ENCODE measurements around the gene GALNT9.

Gene GALNT9

DNA sequence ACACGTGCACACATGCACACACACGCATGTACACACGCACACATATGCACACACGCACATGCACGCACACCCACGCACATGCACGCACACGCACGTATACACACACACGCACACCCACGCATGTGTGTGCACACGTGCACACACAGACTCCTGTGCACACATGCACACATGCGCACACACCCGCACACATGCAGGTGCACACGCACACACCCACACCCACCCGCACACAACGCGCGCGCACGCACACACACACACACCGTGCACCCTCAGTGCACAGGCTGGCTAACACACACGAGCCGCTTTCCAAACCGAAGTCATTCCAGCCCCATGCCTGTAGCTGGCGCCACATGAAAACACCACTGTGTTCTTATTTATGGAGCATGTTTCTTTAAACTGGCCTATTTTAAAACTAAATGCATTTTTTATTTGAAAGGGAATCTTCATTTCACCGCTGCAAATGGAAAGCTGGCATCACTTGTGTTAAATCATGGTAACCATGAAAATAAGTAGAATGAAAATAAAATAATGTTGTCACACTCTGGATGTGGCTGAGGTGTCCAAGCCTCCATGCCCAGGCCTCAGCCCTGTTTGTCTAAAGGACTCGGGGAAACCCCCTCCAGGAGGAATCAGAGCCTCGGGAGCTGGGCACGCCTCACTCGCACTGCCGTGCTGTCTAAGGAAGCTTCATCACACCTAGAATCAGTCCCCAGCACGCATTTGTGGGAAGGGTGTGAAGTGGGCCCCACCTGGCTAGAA, 45.1 kb downstream of the GALNT9 start:
- no peak for DNase-seq (ENCODE audit: low read depth, low spot score)
- no peaks in the 10 kb centered on the region for H3K36me3 ChIP-seq (ENCODE audit: control insufficient read depth, insufficient read depth, low read length)
- no CpG with 5 or more reads among the region's 33 CpGs for WGBS (ENCODE audit: insufficient coverage, insufficient read length)
- H3K4me1 ChIP-seq (ENCODE audit: control insufficient read depth, insufficient read depth, low read length) = peaks cover 14% of the 10 kb centered on the region
- peaks cover 7% of the 10 kb centered on the region for H3K27me3 ChIP-seq (ENCODE audit: control insufficient read depth, insufficient read depth, low read length)
- H3K27ac ChIP-seq (ENCODE audit: low read length) = no peak overlapping the region
- no peak overlapping the region for H3K4me3 ChIP-seq (ENCODE audit: low read length)
- no peaks in the 10 kb centered on the region for H3K9me3 ChIP-seq (ENCODE audit: control insufficient read depth, insufficient read depth, low read length)

DNA sequence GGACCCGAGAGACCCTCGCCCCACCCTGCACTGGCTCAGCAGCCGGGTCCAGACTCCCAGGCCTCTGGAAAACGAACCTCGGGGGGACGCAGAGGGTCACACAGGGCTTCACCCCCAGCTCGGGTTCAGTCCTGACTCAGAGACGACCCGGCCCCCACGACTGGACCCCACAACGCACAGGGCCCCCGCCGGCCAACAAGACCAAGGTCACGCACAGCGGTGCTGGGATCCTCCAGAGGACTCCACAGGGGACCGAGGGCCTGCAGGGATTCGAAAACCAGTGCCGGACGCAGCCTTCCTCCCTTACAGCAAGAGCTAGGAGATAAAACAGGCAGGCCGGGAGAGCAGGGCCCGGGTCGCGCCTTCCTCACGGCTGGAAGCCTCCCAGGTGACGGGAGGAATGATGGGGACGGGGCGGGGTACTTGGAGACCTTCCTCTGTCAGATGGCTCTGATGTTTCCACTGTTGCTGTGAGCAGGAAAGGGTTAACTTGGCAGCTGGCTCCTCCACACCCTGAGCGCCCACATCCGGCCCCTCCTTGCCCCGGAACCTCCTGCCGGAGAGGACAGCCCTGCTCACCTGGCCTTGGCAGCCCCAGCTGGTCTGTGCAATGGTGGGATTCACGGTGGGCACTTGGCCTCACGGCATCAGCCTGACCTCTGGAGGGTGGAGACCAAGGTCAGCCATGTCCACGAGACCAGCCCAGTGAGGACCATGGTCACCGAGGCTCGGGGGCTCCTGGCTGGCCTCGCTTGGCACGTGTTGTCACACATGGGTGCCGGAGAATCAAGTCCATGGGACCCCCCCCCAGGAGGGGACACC, 46.2 kb downstream of the GALNT9 start:
- no peak overlapping the region for H3K4me3 ChIP-seq (ENCODE audit: low read length)

DNA sequence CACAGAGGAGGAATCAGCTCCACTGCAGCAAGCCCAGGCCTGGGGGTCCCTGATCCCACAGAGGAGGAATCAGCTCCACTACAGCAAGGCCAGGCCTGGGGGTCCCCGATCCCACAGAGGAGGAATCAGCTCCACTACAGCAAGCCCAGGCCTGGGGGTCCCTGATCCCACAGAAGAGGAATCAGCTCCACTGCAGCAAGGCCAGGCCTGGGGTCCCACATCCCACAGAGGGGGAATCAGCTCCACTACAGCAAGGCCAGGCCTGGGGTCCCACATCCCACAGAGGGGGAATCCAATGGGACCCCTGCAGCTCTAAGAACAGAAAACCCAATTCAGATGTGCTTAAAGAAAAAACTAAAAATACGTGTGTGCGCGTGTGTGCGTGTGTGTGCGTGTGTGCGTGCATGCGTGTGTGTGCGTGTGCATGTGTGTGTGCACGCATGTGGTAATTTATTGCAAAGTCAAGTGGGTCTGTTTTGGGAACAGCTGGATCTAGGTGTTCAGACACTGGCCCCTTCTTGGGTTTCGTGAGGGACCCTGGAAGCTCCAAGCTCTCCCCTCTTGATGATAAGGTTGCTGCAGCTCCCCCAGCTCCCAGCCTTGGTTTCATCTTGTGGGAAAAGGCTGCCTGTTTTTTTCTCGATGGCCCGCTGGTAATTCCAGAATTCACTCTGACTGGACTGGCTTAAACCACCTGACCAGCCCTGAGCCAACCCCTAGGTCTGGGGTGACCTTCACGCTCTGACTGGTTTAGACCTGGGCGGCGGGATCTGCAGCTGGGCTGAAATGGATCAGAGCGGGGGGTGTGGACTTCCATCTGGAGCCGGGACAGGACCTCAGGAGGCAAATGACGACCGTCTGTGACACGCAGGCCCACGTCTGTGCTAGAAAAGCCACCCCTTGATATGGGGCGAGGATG, 47.1 kb downstream of the GALNT9 start:
- Histone ChIP-seq H3K9me3 (ENCODE audit: control insufficient read depth, insufficient read depth, low read length) (no peaks in the 10 kb centered on the region), H3K36me3 (ENCODE audit: control insufficient read depth, insufficient read depth, low read length) (no peaks in the 10 kb centered on the region), H3K27ac (ENCODE audit: low read length) (no peak overlapping the region), H3K4me3 (ENCODE audit: low read length) (no peak overlapping the region), H3K27me3 (ENCODE audit: control insufficient read depth, insufficient read depth, low read length) (peaks cover 7% of the 10 kb centered on the region), H3K4me1 (ENCODE audit: control insufficient read depth, insufficient read depth, low read length) (peaks cover 14% of the 10 kb centered on the region)
- no peak for DNase-seq (ENCODE audit: low read depth, low spot score)
- WGBS (ENCODE audit: insufficient coverage, insufficient read length) = no CpG with 5 or more reads among the region's 23 CpGs

More for the DNA sequence above, 46.2 kb downstream of the GALNT9 start:
- Histone ChIP-seq H3K27ac (ENCODE audit: low read length) (no peak overlapping the region), H3K4me1 (ENCODE audit: control insufficient read depth, insufficient read depth, low read length) (peaks cover 14% of the 10 kb centered on the region), H3K9me3 (ENCODE audit: control insufficient read depth, insufficient read depth, low read length) (no peaks in the 10 kb centered on the region), H3K36me3 (ENCODE audit: control insufficient read depth, insufficient read depth, low read length) (no peaks in the 10 kb centered on the region), H3K27me3 (ENCODE audit: control insufficient read depth, insufficient read depth, low read length) (peaks cover 7% of the 10 kb centered on the region)
- peak; percentile 43 for DNase-seq (ENCODE audit: low read depth, low spot score)
- WGBS (ENCODE audit: insufficient coverage, insufficient read length) = no CpG with 5 or more reads among the region's 39 CpGs

DNA sequence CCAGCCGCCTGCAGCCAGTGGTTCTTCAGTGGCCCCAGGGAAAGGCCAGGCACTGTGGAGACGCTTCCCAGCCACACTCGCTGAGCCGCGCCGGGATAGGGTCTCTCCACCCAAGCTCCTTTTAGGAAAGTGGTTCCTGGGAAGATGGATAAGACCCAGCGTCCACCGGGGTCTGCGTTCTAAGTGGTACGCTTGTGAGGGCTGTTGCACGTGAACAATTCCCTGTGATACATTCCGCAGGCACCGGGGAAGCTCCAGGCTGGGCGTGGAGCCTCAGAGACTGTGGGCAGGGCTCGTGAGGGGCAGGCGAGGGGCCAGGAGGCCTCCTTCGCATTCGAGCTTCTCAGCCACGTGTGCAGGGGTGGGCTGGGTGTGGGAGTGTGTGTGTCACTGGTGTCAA, 48.4 kb downstream of the GALNT9 start:
- Histone ChIP-seq H3K4me1 (ENCODE audit: control insufficient read depth, insufficient read depth, low read length) (peaks cover 14% of the 10 kb centered on the region), H3K4me3 (ENCODE audit: low read length) (no peak overlapping the region), H3K27ac (ENCODE audit: low read length) (no peak overlapping the region), H3K27me3 (ENCODE audit: control insufficient read depth, insufficient read depth, low read length) (peaks cover 7% of the 10 kb centered on the region), H3K9me3 (ENCODE audit: control insufficient read depth, insufficient read depth, low read length) (no peaks in the 10 kb centered on the region), H3K36me3 (ENCODE audit: control insufficient read depth, insufficient read depth, low read length) (no peaks in the 10 kb centered on the region)
- WGBS (ENCODE audit: insufficient coverage, insufficient read length) = no CpG with 5 or more reads among the region's 19 CpGs
- no peak for DNase-seq (ENCODE audit: low read depth, low spot score)

DNA sequence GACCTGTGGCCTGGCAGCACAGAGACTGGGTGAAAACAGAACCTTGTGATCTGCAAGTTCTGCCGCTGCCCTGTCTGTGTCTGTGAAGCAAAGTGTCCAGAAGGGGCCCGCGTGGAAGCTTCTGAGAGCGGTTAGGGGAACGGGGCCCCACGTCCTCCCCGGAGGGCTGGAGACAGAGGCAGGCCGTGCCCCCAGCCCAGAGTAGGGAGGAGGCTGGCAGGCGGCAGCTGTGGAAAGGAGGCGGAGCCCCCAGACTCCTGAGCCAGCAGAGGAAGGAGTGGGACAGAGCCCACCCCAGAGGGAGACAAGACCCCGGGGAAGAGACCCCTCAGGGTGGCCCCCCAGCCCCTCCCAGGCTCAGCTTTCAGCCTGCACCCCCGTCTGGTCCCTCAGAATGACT, 49.0 kb downstream of the GALNT9 start:
- H3K4me3 ChIP-seq (ENCODE audit: low read length) = no peak overlapping the region
- no peak for DNase-seq (ENCODE audit: low read depth, low spot score)
- H3K9me3 ChIP-seq (ENCODE audit: control insufficient read depth, insufficient read depth, low read length) = no peaks in the 10 kb centered on the region
- no peak overlapping the region for H3K27ac ChIP-seq (ENCODE audit: low read length)
- peaks cover 4% of the 10 kb centered on the region for H3K27me3 ChIP-seq (ENCODE audit: control insufficient read depth, insufficient read depth, low read length)
- no peaks in the 10 kb centered on the region for H3K36me3 ChIP-seq (ENCODE audit: control insufficient read depth, insufficient read depth, low read length)
- H3K4me1 ChIP-seq (ENCODE audit: control insufficient read depth, insufficient read depth, low read length) = peaks cover 12% of the 10 kb centered on the region
- WGBS (ENCODE audit: insufficient coverage, insufficient read length) = no CpG with 5 or more reads among the region's 12 CpGs

DNA sequence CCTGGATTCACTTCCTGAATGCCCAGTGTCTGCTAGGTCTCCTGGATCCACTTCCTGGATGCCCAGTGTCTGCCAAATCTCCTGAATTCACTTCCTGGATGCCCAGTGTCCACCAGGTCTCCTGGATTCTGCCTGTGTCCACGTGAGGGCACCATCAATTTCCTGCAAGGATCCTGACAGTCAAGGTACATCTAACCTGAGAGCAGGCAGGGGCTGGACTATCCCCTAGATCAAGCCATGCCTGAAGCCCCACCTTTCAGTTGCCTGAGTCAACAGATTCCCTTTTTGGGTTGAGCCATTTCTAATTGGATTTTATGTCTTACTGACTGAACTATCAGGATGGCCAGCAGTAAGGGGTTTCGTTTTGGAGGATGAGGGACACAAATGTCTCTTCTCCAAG, 49.5 kb downstream of the GALNT9 start:
- H3K4me1 ChIP-seq (ENCODE audit: control insufficient read depth, insufficient read depth, low read length) = peaks cover 9% of the 10 kb centered on the region
- no peaks in the 10 kb centered on the region; the same call in 1 of the 2 replicates for H3K36me3 ChIP-seq (ENCODE audit: control insufficient read depth, insufficient read depth, low read length)
- peaks cover 2% of the 10 kb centered on the region for H3K27me3 ChIP-seq (ENCODE audit: control insufficient read depth, insufficient read depth, low read length)
- no peak overlapping the region for H3K4me3 ChIP-seq (ENCODE audit: low read length)
- H3K27ac ChIP-seq (ENCODE audit: low read length) = no peak overlapping the region
- H3K9me3 ChIP-seq (ENCODE audit: control insufficient read depth, insufficient read depth, low read length) = no peaks in the 10 kb centered on the region
- no CpG with 5 or more reads among the region's 2 CpGs for WGBS (ENCODE audit: insufficient coverage, insufficient read length)
- DNase-seq (ENCODE audit: low read depth, low spot score) = no peak

DNA sequence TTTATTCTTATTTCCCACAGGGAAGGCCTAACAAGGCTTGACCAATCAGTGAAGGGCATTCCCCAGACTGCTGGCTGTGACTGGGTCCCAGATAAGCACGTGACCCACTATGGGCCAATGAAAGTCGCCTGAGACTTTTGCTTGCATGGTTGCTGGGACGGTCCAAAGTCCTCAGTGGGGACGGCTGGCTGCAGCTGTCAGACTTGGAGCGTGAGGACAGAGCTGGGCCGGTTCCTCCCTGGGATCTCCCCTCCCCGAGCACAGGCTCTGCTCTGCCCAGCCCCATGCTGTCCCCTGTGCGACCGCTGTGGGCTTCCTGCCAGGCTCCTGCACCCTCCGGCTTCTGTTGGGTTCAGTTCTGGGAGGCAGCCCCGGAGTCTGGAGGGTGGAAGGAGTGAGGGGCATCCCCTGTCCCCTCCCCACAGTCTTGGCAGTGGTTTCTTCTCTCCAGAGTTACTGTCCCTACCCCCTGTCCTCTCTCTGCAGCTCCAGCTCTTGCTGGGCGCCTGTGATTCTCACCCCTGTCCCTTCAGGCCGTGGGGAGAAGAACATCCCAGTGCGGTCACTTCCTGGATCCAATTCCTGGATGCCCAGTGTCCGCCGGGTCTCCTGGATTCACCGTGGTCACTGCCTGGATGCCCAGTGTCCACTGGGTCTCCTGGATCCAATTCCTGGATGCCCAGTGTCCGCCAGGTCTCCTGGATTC, 50.1 kb downstream of the GALNT9 start:
- no peak overlapping the region for H3K27ac ChIP-seq (ENCODE audit: low read length)
- H3K27me3 ChIP-seq (ENCODE audit: control insufficient read depth, insufficient read depth, low read length) = no peaks in the 10 kb centered on the region; the same call in 1 of the 2 replicates
- H3K36me3 ChIP-seq (ENCODE audit: control insufficient read depth, insufficient read depth, low read length) = no peaks in the 10 kb centered on the region; the same call in 1 of the 2 replicates
- WGBS (ENCODE audit: insufficient coverage, insufficient read length) = no CpG with 5 or more reads among the region's 18 CpGs
- H3K4me1 ChIP-seq (ENCODE audit: control insufficient read depth, insufficient read depth, low read length) = peaks cover 12% of the 10 kb centered on the region
- H3K4me3 ChIP-seq (ENCODE audit: low read length) = no peak overlapping the region
- no peaks in the 10 kb centered on the region for H3K9me3 ChIP-seq (ENCODE audit: control insufficient read depth, insufficient read depth, low read length)
- no peak for DNase-seq (ENCODE audit: low read depth, low spot score)

DNA sequence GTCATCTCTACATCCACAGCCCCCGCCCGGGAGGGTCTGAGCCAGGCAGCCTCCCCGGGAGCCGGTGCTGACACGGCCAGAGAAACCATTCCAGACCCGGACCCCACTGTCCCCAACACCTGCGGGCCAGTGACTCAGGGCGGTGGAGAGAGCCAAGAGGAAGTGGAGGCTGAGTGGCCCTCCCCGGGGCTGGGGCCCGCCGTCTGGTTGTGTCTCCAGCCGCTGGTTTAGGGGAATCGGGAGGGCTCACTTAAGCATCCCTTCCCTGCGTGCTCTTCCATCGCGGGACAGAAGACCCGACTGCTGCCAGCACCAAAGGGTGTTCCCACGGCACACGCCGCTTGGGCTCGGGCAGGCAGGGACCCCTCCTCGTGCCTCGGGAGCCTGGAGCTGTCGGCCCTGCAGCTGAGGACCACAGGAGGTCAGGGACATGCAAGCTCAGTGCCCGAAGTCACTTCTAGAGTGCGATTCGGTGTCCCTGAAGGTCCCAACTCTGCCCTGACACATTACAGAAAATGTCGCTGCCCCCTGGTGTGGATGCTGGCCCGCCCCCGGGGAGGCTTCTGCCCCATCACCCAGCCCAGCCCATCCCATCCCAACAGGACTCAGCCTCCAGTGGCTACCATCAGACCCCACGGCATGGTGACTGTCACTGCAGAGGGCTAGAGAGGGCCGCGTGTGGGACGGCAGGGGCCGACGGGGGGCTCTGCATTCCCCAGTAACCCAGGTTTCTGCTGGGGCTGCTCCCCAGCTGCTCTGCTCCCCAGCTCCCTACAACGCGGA, 50.8 kb downstream of the GALNT9 start:
- H3K36me3 ChIP-seq (ENCODE audit: control insufficient read depth, insufficient read depth, low read length) = no peaks in the 10 kb centered on the region; the same call in 1 of the 2 replicates
- no peak for DNase-seq (ENCODE audit: low read depth, low spot score)
- no peak overlapping the region for H3K27ac ChIP-seq (ENCODE audit: low read length)
- H3K27me3 ChIP-seq (ENCODE audit: control insufficient read depth, insufficient read depth, low read length) = no peaks in the 10 kb centered on the region; the same call in 1 of the 2 replicates
- H3K4me1 ChIP-seq (ENCODE audit: control insufficient read depth, insufficient read depth, low read length) = peaks cover 9% of the 10 kb centered on the region
- no peaks in the 10 kb centered on the region for H3K9me3 ChIP-seq (ENCODE audit: control insufficient read depth, insufficient read depth, low read length)
- no peak overlapping the region for H3K4me3 ChIP-seq (ENCODE audit: low read length)
- no CpG with 5 or more reads among the region's 38 CpGs for WGBS (ENCODE audit: insufficient coverage, insufficient read length)

DNA sequence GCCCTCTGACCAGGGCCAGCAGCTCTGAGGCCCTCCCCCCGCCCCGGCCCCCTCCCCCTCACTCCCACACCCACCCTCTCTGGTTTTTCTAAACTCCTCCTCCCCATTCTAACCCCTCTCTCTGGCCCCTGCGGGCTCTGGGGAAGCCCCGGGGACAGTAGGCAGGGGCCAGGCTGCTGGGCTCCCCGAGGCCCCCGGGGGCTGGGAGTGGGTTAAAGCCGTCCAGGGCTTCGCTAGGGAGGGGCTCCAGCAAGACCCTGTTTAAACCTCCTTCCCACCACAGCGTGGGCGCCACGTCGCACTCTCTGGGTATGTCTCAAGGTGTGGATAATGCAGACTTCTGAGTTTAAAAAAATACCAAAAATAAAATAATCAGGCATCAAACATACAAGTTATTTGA, 51.4 kb downstream of the GALNT9 start:
- H3K27me3 ChIP-seq (ENCODE audit: control insufficient read depth, insufficient read depth, low read length) = no peaks in the 10 kb centered on the region; the same call in 1 of the 2 replicates
- no peak for DNase-seq (ENCODE audit: low read depth, low spot score)
- no peak overlapping the region for H3K4me3 ChIP-seq (ENCODE audit: low read length)
- no peaks in the 10 kb centered on the region for H3K9me3 ChIP-seq (ENCODE audit: control insufficient read depth, insufficient read depth, low read length)
- H3K27ac ChIP-seq (ENCODE audit: low read length) = no peak overlapping the region
- no CpG with 5 or more reads among the region's 12 CpGs for WGBS (ENCODE audit: insufficient coverage, insufficient read length)
- H3K4me1 ChIP-seq (ENCODE audit: control insufficient read depth, insufficient read depth, low read length) = peaks cover 7% of the 10 kb centered on the region
- no peaks in the 10 kb centered on the region; the same call in 1 of the 2 replicates for H3K36me3 ChIP-seq (ENCODE audit: control insufficient read depth, insufficient read depth, low read length)

All from iPS DF 6.9 (cell line).